Fibroblast of pulmonary artery (primary cell): ENCODE results near the gene IPP.
"Not testable (repeated sequence)": the region's sequence is repeated elsewhere in the genome, so short reads cannot be mapped to it uniquely, and the experiment has no call there.

Experiments used
- DNase-seq: peaks from one replicate; pipeline ENCODE4 v3.0.0-alpha.2; 2010; ENCODE audit warnings: low read depth
- H3K4me3 ChIP-seq: replicated peaks from 2 replicates; pipeline ENCODE4 v1.5.1; 2011; ENCODE audit warnings: low read depth, mild to moderate bottlenecking, control low read depth, low read length, moderate library complexity
- TF ChIP-seq, protein P1 (sequence below): IDR thresholded peaks from 2 replicates; pipeline ENCODE4 v1.5.1; 2011; ENCODE audit warnings: mild to moderate bottlenecking, control low read depth, low read length, inconsistent platforms; ENCODE audit errors: missing control alignments

IPP gene

GRCh38 chr1:45739137-45739536 is 11.3 kb downstream of the IPP start:
- no peak overlapping the region for H3K4me3 ChIP-seq
- TF ChIP-seq, protein P1, sequence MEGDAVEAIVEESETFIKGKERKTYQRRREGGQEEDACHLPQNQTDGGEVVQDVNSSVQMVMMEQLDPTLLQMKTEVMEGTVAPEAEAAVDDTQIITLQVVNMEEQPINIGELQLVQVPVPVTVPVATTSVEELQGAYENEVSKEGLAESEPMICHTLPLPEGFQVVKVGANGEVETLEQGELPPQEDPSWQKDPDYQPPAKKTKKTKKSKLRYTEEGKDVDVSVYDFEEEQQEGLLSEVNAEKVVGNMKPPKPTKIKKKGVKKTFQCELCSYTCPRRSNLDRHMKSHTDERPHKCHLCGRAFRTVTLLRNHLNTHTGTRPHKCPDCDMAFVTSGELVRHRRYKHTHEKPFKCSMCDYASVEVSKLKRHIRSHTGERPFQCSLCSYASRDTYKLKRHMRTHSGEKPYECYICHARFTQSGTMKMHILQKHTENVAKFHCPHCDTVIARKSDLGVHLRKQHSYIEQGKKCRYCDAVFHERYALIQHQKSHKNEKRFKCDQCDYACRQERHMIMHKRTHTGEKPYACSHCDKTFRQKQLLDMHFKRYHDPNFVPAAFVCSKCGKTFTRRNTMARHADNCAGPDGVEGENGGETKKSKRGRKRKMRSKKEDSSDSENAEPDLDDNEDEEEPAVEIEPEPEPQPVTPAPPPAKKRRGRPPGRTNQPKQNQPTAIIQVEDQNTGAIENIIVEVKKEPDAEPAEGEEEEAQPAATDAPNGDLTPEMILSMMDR = no peak
- no peak for DNase-seq

DNA sequence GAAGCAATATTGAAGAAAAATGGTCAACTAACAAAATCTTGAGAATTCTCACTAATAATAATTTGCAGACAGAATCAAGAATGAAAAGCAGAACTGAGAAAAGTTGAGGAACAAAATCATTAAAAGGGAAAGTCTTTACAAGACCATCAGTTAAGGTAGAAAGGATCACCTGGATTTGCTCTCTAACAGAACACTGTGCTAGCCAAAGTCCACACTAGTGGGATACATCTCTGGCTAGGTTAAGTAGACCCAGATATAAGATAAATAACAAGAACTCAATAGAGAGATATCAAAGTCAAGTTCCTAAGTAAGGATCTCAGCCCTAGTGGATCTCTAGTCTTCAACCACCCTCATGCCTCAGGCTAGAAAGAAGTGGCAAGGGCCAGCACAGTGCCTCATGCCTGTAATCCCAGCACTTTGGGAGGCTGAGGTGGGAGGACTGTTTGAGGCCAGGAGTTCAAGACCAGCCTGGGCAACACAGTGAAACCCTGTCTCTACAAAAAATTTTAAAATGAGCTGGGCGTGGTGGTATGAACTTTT is 19.6 kb downstream of the IPP start:
- H3K4me3 ChIP-seq = no peak overlapping the region
- TF ChIP-seq, protein P1 = no peak
- no peak for DNase-seq

- TF ChIP-seq, protein P1 = no peak
- no peak overlapping the region for H3K4me3 ChIP-seq
- DNase-seq = peak; percentile 63
These were observed 20.2 kb downstream of the IPP start for GRCh38 chr1:45730075-45730779.

- DNase-seq, H3K4me3 ChIP-seq: not testable (repeated sequence)
These were observed 24.4 kb downstream of the IPP start for GRCh38 chr1:45726007-45726406.

DNA sequence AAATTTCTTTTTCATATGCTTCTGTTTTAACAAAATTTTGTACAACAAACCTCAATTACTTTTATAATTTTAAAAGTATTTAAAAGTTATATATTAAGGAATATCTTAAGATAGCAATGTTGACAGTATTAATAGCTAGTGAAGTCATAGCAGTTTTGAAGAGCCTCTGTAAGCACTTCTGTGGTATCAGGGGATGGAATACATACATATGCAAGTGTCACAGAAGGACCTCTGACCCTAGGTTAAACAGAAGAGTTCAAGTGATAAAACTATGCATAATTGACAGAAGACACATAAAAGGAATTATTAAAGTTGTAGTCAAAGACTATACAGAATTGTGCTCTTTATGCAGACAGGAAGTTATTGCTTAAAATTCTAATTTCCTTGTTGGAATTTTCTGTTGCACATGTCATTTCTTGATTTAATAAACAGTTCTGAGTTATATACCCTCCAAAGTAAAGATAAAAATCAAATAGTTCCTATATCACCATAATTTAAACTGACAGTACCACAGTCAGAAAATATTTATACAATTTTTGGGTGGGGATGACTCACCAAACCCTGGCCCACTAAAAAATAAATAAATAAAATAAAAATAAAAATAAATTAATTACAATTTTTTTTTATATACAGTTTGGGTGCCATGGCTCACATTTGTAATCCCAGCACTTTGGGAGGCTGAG is 27.1 kb downstream of the IPP start:
- no peak for DNase-seq
- TF ChIP-seq, protein P1 = no peak
- H3K4me3 ChIP-seq = no peak overlapping the region

DNA sequence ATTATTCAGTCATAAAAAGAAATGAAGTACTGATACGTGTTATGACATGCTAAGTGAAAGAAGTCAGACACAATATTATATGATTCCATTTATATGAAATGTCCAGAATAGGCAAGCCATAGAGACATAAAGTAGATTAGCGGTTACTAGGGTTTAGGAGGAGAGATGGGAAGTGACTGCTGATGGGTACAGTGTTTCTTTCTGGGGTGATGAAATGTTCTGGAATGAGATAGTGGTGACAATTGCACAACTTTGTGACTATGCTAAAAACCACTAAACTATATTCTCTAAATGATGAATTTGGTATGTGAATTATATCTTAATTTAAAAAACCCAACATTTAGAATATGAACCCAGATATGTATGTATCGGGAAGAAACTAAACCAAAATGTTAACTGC is 27.6 kb downstream of the IPP start:
- peak; percentile 36 for DNase-seq
- TF ChIP-seq, protein P1 = no peak
- H3K4me3 ChIP-seq = no peak overlapping the region

GRCh38 chr1:45721207-45721606 is 29.2 kb downstream of the IPP start:
- DNase-seq = peak; percentile 17
- no peak overlapping the region for H3K4me3 ChIP-seq
- TF ChIP-seq, protein P1 = no peak
